ENCODE data around the gene SESTD1. TPM values are rescaled to one million over a fixed set of nuclear protein-coding genes. Genes with fewer than 3 reads are reported as not detected.

The SESTD1 gene
- polyA plus RNA-seq, 3 donors, result 25.3 to 44.4 (median 25.3) TPM

GRCh38 chr2:179263015-179263414 is 1.6 kb downstream of the SESTD1 start:
- TF ChIP-seq CTCF (IDR thresholded peaks at IDR 0.05), result no peak
- H3K4me3 Mint-ChIP-seq, result peak overlapping the region; percentile 94 to 95
- intact Hi-C loops (cut with micrococcal nuclease), result no loop called here

GRCh38 chr2:179262077-179262660 is 2.5 kb downstream of the SESTD1 start:
- Mint-ChIP-seq H3K27ac (no peak overlapping the region), H3K4me3 (no peak overlapping the region), H3K36me3 (peaks cover 0 to 2% of the 10 kb centered on the region in 2 donors), H3K4me1 (peaks cover 48% of the 10 kb centered on the region), H3K9me3 (peaks cover 0 to 2% (median 0%) of the 10 kb centered on the region in 7 donors), H3K27me3 (ENCODE audit: low read depth in 3 of 3) (no peaks in the 10 kb centered on the region)
- Histone ChIP-seq H2AFZ (ENCODE audit: insufficient read depth, low read depth, low read length, poor library complexity, severe bottlenecking) (no peak overlapping the region), H3K36me3 (replicated peaks in 1 of 2; ENCODE audit: control insufficient read depth in 1 of 2, insufficient read depth in 2 of 2, low read length in 2 of 2) (no peaks in the 10 kb centered on the region), H3K9me3 (replicated peaks in 1 of 2; ENCODE audit: control insufficient read depth in 1 of 2, insufficient read depth in 1 of 2, low read length in 2 of 2) (no peaks in the 10 kb centered on the region), H3K27me3 (ENCODE audit: control insufficient read depth in 2 of 2, insufficient read depth in 2 of 2, low read length in 2 of 2) (no peaks in the 10 kb centered on the region), H3K79me2 (ENCODE audit: insufficient read depth, low read length) (peaks cover 70% of the 10 kb centered on the region), H3K27ac (ENCODE audit: low read depth in 1 of 2, low read length in 2 of 2) (no peak overlapping the region), H3K4me2 (replicated peaks; ENCODE audit: extremely low read depth, low read length, poor library complexity, severe bottlenecking) (peak overlapping the region; percentile 92), H3K4me3 (replicated peaks in 1 of 3; ENCODE audit: low read depth in 2 of 3, low read length in 3 of 3) (peak overlapping the region in 1 of 3 experiments; percentile 92), H3K9ac (ENCODE audit: insufficient read depth, low read length, poor library complexity, severe bottlenecking) (no peak overlapping the region), H4K20me1 (ENCODE audit: insufficient read depth, low read length) (peaks cover 58% of the 10 kb centered on the region), H3K4me1 (ENCODE audit: control insufficient read depth in 1 of 2, insufficient read depth in 2 of 2, low read length in 2 of 2) (peaks cover 18 to 38% of the 10 kb centered on the region in 2 donors)
- intact Hi-C loops (cut with micrococcal nuclease), result no loop called here
- no peak for TF ChIP-seq CTCF (IDR thresholded peaks at IDR 0.05)
- WGBS (ENCODE audit: insufficient coverage), result no CpG with 5 or more reads among the region's 3 CpGs
- DNase-seq, result no peak

More at GRCh38 chr2:179263015-179263414, 1.6 kb downstream of the SESTD1 start:
- Mint-ChIP-seq H3K27me3 (ENCODE audit: low read depth in 3 of 3) (no peaks in the 10 kb centered on the region), H3K27ac (peak overlapping the region in 2 of 7 donors; percentile 42 to 99), H3K9me3 (peaks cover 0 to 2% (median 0%) of the 10 kb centered on the region in 7 donors), H3K4me1 (peaks cover 51% of the 10 kb centered on the region), H3K36me3 (no peaks in the 10 kb centered on the region)
- Histone ChIP-seq H3K4me3 (replicated peaks in 1 of 3; ENCODE audit: low read depth in 2 of 3, low read length in 3 of 3) (peak overlapping the region; percentile 60 to 92 (median 82)), H3K27me3 (ENCODE audit: control insufficient read depth in 2 of 2, insufficient read depth in 2 of 2, low read length in 2 of 2) (no peaks in the 10 kb centered on the region), H4K20me1 (ENCODE audit: insufficient read depth, low read length) (peaks cover 50% of the 10 kb centered on the region), H3K79me2 (ENCODE audit: insufficient read depth, low read length) (peaks cover 61% of the 10 kb centered on the region), H3K4me1 (ENCODE audit: control insufficient read depth in 1 of 2, insufficient read depth in 2 of 2, low read length in 2 of 2) (peaks cover 20 to 41% of the 10 kb centered on the region in 2 donors), H2AFZ (ENCODE audit: insufficient read depth, low read depth, low read length, poor library complexity, severe bottlenecking) (no peak overlapping the region), H3K27ac (ENCODE audit: low read depth in 1 of 2, low read length in 2 of 2) (peak overlapping the region in 1 of 2 donors; percentile 98), H3K9me3 (replicated peaks in 1 of 2; ENCODE audit: control insufficient read depth in 1 of 2, insufficient read depth in 1 of 2, low read length in 2 of 2) (no peaks in the 10 kb centered on the region), H3K36me3 (replicated peaks in 1 of 2; ENCODE audit: control insufficient read depth in 1 of 2, insufficient read depth in 2 of 2, low read length in 2 of 2) (no peaks in the 10 kb centered on the region), H3K4me2 (replicated peaks; ENCODE audit: extremely low read depth, low read length, poor library complexity, severe bottlenecking) (peak overlapping the region; percentile 92), H3K9ac (ENCODE audit: insufficient read depth, low read length, poor library complexity, severe bottlenecking) (peak overlapping the region; percentile 87)
- no CpG with 5 or more reads among the region's 4 CpGs for WGBS (ENCODE audit: insufficient coverage)
- peak in 2 of 3 donors; percentile 33 to 72 for DNase-seq

All from CD14-positive monocyte (primary cell).